HG02981 (cell line): ENCODE results near the gene CTSD.

ENCODE experiments used
- ATAC-seq: cut with Tn5 transposase; IDR thresholded peaks from one replicate; pipeline ENCODE4 v1.9.1; 2021; ENCODE audit warnings: mild to moderate bottlenecking, moderate library complexity; ENCODE audit not compliant: unreplicated experiment

The CTSD gene

DNA sequence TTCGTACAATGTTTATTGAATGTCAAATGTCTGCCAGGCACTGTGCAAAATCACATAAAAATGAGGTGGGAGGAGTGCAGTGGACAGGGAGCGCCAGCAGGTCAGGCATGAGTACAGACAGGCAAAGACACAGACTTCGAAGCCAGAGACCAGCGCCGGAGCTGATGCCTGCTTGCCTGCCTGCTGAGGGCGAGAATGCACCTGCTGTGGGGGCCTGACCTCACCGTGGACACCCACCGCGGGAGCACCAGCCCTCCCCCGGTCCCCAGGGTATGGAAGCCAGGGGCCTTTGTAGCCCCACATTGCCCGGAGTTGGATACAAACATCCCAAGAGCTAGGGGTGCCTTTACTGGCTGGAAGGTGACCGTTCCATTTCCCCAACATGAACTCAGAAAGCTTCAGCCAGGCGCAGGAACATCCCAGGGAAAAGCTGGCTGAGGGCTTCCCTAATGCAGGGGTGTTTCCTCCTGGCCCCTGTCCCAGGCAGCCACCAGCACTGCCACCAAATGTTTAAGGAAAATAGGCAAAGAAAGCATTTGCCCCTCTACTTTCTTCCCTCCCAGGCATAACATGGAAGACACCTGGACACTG, 31.2 kb downstream of the CTSD start:
- ATAC-seq, result no peak

DNA sequence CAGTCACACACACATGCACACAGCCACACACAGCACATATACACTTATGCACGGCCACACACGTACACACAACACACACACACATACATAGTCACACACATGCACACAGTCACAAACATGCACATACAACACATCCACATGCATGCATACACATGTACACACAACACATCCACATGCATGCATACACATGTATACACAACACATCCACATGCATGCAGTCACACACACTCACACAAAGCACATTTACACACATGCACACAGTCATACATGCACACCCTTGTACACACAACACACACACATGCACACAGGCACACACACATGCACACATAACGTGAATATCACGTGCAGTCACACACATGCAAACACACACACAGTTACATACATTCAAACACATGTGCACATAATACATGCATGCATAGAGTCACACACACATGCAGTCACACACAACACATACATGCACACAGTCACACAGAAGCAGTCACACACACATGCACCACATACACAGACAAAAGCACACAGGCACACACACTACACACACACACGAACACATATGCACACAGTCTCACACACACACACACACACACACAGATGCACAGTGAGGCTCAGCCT, 32.2 kb downstream of the CTSD start:
- ATAC-seq, result no peak

DNA sequence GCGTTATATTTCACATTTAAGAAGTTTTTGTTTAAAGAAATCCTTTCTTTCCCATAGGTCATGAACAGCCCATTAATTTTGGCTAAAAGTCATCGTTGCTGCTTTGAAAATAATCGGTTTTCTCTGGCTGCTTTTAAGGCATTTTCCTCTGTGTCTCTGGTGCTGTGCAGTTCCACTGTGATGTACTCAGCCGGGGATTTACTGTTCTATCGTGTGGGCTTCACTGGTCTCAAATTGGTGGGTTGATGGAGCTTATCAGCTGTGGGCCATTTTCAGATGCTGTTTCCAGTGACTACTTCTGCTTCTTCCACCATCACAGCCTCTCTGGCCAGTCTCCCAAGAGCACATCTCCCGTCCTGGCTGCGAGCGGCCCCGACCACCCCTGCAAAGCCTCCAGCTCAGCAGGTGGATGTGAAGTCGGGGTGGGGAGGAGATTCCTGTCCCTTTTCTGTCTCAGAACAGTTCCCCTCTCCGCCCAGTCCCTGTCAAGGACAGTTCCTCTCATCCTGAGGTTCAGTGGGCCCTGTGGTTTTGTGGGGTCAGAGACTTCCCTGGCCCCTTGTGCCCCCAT, 33.6 kb downstream of the CTSD start:
- no peak for ATAC-seq

DNA sequence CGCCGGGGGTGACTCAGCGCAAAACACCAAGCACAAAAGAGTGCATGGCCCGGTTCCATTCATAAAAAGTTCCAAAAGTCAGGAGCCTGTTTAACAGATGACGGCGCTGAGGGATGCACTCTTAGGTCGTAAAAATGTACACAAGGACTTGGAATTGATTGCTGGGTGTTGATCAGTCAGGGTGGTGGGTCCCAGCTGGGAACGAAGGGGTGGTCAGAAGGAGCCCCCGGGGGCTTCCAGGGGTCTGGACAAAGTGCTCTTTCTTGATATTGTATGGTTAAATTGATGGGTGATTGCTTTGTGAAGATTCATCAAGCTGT, 34.1 kb downstream of the CTSD start:
- no peak for ATAC-seq

DNA sequence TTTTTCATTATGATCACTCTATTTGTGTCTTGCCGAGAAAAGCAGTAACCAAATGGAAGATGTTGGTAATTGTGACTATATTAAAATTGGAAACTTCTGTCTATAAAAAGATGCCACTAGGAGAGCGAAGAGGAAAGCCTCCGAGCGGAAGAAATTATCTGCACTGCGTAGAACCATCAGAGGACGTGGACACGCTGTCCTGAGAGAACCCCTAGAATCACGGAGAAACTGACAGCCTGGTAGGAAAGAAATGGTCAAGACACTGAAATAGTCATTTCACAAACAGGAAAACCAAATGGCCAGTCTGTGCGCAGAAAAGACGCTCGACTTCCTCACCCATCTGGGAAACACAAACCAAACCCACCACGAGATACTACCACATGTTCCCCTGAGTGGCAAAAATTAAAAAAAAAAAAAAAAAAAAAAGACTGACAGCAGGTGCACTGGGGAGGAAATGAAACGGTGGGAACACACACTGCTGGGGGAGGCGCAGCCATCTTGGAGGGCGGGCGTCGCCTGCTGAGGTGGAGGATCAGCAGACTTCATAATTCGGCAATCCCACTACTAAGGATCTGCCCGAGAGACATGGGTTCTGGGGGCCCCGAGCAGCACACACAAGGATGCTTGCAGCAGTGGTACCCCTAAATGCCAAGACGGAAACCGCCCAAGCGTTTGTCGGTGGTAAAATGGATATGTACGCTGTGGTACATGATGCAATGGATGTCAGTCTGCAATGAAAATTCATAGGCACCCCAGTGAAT, 34.6 kb downstream of the CTSD start:
- ATAC-seq, result no peak

DNA sequence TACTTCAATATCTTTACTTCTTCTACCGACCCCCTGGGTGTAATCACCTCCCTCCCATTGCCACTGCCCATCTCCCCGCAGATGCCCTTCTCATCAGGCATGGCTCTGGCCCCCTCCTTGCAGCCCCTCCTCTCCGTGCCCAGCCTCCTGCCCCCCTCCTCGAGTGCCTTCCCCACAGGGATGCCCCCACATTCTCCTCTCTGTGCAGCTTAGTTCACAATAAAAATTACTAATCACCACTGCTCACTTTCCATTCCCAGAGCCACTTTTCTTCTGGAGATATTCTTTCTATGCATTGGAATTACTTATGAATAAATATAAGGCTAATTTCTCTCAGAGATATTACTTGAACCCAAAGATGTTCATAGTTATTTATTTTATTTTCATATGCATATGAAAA, 35.4 kb downstream of the CTSD start:
- ATAC-seq, result no peak

DNA sequence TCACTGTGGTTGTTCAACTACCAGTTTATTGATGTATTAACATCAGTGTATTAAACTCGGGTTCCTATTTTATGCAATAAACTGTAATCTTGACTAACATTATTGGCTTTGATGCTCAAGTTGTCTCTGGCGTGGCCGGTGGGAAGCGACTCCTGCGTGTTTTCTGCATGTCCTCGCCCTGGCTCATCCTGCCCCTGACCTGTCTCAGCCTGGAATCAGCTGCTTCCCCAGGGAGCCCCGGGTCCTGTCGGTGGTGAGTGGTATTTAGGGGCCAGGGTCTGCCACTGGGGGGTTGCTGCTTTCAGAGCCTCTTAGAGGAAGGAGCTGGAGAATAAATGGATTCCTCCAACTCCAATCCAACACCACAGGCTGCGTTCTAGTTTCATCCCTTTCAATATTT, 35.9 kb downstream of the CTSD start:
- ATAC-seq, result no peak

DNA sequence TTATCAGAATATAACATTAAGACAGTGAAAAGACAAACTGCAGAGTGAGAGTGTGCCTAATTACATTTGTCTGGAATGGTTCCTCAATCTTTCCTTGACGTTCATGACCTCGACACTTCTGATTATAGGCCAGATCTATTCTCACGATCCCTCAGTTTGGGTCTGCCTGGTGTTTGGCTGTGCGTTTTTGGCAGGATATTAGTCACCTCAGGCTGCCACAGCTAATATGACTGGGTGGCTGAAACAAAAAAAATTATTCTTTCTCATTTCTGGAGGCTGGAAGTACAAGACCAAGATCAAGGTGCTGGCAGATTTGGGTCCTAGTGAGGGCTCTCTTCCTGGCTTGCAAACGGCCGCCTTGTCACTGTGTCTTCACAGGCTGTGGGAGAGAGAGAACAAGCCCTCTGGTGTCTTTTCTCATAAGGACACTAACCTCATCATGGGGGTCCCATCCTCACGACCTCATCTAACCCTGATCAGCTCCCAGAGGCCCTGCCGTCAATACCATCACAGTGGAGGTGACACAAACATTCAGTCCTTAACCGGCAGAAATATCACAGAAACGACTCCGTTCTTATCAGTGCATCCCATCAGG, 36.5 kb downstream of the CTSD start:
- no peak for ATAC-seq

DNA sequence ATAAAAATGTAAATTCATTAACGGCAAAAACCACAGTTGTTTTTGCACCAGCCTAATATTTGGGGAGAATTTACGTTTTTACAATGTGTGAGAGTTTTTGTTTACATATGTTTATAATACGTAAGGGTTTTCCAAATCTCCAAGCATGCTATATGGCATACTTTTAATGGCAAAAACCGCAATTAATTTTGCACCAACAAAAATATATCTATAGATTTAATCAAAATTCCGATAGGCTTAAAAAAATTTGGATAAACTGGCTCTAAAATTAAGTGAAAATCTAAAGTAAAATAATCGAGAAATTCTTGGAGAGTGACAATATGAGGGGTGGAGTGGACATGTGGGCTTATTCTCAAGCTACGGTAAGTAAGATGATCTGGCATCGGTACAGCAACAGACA, 43.9 kb downstream of the CTSD start:
- ATAC-seq, result no peak

DNA sequence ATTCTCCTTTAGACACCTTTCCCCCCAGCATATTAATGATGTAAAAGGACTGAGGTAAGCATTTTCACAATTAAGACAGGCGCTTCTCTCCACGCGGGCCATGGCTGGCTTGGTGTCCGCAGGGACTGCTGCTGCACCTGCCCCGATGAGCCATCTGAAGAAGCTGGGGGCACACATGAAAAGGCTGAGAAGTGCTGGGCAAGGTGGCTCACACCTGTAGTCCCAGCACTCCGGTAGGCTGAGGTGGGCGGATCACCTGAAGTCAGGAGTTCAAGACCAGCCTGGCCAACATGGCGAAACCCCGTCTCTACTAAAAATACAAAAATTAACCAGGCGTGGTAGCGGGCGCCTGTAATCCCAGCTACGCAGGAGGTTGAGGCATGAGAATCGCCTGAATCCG, 45.4 kb downstream of the CTSD start:
- no peak for ATAC-seq

DNA sequence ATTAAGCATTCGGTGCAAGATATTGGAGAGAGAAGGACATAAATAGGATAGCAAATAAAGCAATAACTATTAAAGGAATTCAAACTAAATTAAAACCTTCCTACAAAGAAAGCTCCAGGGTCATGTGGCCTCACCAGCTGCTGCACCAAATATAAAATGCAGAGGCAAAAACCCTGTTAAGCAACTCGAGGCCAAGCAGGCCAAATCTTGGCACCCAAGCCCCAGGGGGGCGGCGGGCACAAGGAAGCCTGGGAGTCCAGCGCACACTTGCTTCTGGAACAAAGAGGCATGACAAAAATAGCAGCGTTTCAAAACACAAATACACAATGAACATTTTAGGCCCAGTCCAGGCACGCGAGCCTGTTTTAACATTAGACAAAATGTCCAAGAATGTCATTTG, 46.0 kb downstream of the CTSD start:
- ATAC-seq, result no peak

DNA sequence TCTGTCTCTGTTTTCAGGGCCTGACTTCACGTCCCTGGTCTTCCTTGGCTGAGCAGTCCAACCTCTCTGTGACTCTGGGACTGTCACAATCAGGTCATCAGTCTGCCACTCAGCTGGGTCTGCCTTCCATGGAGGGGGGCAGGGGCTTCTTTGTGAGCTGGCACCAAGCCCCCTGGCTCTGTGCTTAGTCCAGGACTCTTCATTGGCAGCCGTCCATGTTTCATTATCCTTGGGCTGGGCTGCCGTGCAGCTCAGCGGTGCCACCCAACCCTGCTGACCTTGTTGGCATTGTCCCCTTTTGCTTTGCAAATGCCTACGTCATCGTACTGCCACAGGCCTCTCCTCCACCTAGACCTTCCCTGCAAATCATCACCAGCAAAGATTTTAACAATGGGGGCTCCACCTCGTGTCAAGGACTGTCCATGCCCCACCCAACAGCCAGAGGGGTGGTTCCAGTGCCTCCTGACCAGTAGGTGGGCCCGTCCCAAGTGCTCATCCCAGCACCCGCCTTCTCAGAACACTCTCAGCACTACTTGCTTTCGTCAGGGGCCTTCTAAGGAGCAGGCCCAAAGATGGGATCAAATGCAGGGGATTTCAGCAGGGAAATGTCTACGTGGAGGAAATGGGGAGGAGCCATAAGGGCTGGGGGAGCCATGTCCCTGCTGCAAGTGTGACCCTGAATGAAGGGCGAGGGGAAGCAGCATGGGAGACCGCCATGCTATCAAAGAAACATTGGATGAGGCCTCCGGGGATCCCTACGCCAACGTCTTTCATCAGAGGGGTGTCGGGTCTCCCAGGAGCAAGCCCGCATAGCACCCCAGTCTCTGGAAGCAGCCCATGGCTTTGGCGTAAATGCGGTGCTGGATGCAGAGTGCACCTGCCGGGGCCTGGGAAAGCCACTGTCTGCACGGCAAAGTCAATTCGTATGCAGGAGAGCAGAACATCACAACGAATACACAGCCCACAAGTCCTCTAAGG, 48.5 kb downstream of the CTSD start:
- ATAC-seq, result no peak

DNA sequence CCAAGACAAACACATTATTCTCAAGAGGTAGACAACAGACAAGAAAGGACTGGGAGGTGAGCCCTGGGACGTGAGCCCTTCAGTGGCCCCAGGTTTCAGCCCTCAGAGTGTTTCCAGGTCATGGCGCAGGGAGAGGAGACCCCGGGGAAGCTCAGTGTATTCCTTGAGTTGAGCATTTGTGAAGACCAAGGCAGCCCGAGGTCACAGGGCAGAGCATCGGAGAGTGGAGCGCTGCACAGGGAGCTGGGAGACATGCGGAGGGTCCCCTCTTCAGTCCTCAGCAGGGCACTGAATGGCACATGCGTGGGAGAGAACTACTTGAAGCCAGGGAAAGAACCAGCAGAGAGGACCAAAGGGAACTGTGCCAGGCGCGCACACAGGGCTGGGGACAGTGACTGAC, 55.0 kb downstream of the CTSD start:
- no peak for ATAC-seq

DNA sequence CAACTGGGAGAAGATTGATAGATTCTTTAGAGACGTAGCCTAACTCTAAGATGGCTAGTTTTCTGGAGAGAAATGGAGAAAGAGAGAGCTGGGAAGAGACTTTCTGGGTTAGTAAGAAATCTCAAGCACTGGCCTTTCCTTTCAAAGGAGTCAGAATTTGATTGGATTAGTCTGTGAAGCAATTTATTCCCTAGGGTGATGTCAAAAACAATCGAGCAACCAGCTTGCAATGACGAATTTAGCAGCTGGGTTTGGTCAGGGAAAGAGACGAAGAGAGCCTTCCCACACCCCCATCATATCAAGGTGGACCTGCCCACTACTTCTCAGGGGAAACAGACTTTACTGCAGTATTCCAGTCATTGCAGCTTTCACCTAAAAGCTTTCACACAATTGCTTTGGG, 56.0 kb downstream of the CTSD start:
- no peak for ATAC-seq

DNA sequence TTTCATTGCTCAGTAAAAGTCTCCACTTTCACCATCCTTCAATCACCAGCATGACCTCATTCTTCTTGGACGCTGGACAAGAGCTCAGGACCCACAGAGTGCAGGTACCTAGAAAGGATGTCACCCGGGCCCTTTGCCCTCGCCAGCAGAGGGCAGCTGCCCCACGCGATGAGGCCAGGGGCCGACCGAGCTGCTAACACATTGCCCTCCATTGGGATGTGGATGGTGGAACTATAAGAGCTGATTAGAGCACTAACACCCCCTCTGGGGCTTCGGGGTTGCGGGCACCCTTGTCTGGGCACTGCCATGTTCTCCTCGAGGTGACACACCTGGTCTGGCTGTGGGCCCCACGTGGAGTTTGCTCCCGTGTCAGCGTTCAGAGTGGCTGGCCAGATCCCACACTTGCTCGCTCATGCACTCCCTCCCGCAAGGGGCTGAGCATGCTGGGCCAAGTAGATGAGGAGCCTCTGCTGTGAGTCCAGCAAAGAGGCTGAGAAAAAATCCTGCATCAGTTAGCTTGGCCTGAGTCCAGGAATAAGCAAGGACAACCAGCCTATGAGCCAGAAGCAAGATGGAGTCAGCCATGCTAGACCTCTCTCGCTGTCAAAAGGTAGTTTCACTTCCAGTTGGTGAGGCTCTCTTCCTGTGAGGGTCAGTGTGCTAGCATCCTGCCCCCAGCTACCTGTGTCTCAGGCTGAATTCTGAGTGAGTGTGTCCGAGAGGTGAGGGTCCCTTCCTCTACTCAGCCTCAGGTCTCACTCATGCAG, 56.9 kb downstream of the CTSD start:
- ATAC-seq, result no peak

DNA sequence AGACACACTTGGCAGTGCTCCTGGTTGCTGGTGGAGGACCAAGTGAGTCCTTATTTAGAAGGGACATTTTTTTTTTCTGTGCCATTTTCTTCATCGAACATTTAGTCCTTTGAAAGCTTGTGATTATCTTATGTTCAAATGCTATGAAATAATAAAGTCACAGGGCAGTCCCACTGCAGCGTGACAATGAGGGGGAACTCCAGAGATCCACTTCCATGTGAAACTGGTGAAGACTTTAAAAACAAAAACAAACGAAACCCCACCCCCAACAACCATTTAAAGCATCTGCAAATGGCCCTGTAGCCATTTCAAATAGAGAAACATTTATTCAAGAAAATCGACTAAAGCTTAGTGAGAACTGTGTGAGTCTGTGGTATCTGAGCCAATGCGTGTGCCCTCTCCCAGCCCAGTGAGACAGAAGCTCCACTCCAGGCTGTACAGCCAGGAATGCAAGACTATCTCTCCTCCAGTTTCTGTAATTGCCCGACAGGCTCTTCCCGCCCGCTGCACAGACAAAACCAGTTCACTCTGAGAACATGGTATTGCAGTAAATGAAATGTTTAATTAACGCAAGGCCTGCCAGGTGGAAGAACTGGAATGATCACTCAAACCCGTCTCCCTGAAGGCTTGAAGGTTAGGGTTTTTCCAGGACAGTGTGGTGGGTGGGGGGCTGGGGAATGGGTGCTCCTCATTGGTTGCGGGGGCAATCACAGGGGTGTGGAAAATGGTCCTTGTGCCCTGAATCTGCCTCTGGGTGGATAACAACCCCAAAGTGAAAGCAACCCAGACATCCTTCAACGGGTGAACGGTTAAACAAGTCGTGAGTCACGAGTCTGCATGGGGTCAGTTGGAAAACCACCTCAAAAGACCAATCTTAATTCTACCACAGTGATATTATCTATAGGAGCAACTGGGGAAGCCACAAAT, 58.3 kb downstream of the CTSD start:
- ATAC-seq, result no peak

DNA sequence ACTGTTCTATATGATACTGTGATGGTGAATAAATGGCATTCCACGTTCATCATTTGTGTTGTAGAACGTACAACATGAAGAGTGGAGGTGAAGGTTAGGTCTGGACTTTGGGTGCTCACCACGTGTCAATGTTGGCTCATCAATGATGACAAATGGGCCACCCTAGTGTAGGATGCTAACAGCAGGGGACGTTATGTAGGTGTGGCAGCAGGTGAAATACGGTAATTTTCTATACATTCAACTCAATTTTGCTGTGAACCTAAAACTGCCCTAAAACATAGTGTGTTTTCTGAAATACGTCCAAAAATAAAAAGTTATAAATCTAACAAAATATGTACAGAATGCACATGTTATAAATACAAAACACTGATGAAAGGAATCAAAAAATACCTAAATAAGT, 60.6 kb downstream of the CTSD start:
- no peak for ATAC-seq
